ENCODE data around the gene LRRIQ4. TPM values are rescaled to one million over a fixed set of nuclear protein-coding genes. Genes with fewer than 3 reads are reported as not detected.

The LRRIQ4 gene
- total RNA-seq, 4 donors from 2014 or later = 0.22 to 0.38 TPM; not detected in 2

GRCh38 chr3:169825316-169825715, 12.6 kb downstream of the LRRIQ4 start:
- no peak for TF ChIP-seq CTCF (IDR thresholded peaks at IDR 0.05; ENCODE audit: low read depth)

DNA sequence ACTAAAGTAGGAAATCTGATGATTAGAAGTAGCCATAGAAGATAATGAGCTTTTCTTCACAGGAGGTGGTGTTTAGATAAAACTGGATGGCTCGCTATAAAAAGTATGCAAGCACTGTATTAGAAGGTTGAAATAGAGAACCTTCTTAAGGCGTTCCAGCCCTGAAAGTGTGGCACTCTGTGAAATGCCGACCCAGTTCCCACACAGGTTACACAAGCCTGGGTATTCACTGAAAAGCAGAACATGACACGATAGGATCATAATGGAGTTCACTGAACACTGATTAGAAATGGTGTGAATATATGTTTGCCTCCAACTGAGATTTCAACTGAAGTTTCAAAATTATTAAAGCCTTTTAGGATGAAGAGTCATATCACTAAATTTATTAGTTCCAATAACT, 15.0 kb downstream of the LRRIQ4 start:
- no peak for TF ChIP-seq CTCF (IDR thresholded peaks at IDR 0.05; ENCODE audit: low read depth)

GRCh38 chr3:169835533-169835932, 22.9 kb downstream of the LRRIQ4 start:
- no peak for TF ChIP-seq CTCF (IDR thresholded peaks at IDR 0.05; ENCODE audit: low read depth)

DNA sequence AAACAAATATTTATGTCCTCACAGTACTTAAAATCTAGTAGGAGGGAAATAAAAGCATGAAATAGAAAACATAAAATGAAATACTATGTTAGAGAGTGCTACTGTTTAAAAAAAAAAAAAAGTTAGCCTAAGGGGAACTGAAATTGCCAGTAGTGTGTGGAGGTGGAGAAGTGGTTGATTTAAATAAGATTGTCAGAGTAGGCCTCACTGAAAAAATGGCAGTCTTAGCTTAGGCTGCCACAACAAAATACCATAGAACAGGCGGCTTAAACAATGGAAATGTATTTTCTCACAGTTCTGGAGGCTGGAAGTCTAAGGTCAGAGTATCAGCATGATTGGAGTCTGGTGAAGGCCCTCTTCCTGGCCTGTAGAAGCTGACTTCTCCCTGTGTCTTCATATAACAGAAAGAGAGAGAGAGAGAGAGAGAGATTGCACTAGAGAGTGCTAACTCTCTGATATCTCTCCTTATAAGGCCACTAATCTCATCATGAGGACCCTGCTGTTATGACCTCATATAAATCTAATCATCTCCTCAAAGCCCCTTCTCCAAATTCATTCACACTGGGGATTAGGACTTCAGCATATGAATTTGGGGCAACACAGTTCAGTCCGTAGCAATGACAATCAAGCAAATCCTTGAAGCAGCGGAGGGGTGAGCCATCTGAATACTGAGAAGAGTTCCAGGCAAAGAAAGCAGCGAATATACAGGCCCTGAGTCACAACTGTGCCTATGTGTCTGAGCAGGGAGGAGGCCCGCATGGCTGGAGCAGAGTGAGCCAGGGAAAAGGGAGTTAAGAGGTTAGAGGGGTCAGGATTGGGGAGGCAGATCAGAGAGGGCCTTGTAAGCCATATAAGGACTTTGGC, 23.6 kb downstream of the LRRIQ4 start:
- no peak for TF ChIP-seq CTCF (IDR thresholded peaks at IDR 0.05; ENCODE audit: low read depth)

DNA sequence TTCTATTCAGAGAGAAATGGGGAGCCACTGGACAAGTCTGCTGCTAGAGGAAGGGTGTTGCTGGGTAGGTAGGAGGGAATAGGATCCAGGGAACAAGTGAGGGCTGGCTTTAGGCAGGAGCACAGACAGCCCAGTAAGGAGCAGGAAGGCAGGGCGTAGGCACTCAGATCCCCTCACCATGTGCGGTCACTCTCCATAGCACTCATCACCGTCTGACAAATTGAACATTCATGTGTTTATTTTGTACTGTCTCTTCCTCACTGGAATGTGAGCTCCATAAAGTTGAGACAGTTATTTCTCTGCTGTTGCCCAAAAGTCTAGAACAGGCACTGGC, 24.2 kb downstream of the LRRIQ4 start:
- TF ChIP-seq CTCF (IDR thresholded peaks at IDR 0.05; ENCODE audit: low read depth) = no peak

DNA sequence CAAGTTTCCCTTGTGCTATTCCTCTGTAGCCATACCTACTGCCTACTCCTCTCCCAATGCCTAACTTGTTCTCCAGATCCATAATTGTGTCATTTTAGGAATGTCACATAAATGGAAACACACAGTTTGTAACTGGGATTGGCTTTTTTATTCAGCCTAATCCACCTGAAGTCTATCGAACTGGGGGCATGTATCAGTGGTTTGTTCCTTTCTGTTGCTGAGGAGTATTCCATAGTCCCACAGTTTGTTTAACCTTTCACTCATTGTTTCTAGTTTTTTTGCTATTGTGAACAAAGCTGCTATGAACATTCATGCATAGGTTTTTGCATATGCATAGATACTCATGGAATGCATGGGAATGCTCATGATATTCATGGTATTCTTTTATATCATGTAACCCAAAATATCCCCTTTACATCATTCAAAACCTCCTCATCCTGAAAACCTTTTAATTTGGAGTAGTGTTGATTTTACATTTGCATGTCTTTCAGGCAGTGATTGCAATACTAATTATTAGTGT, 25.9 kb downstream of the LRRIQ4 start:
- no peak for TF ChIP-seq CTCF (IDR thresholded peaks at IDR 0.05; ENCODE audit: low read depth)

DNA sequence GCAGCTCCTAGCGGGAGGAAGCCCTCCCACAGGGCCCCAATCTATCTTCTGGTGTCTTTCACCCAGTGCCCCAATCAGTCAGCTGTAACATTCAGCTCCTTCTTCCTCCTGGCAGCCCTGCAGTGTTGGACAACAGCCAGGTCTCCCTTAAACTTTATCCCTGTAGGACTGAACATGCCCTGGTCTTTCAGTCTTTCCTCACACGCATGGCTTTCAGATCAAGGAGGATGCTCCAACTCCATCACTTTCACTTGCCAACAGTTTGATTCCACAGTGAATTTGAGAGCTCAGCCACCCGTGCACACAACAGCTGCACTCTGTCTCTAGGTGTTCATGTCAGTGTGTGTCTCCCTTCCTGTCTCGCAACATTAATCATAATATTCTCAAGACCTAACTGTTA, 28.5 kb downstream of the LRRIQ4 start:
- TF ChIP-seq CTCF (IDR thresholded peaks at IDR 0.05; ENCODE audit: low read depth) = no peak
